Left lung (tissue), 14 donors: ENCODE measurements around the gene NOXO1. TPM values are rescaled to one million over a fixed set of nuclear protein-coding genes. Genes with fewer than 3 reads are reported as not detected.
A peak's percentile ranks its signal among the peaks of the same experiment; 100 is the strongest.

Experiments
- ATAC-seq: fragments of 200-7000 bp; cut with Tn5 transposase; one replicate; pipeline ENCODE4 v1.9.1; 2020; ENCODE audit warnings: moderate library complexity
- DNase-seq, 4 donors: peaks; one replicate each; pipeline ENCODE4 v3.0.0-alpha.2; 2013 to 2020
- H3K27ac ChIP-seq, 2 donors: fragments of 200-600 bp; sonication (generic) in 1 of 2; one replicate each; pipeline versions ENCODE4 v1.5.0 to v1.8.0; 2020 to 2021
- H3K27me3 ChIP-seq, 2 donors: fragments of 200-600 bp; sonication (generic) in 1 of 2; one replicate each; pipeline versions ENCODE4 v1.5.0 to v1.8.0; 2020 to 2021
- H3K36me3 ChIP-seq, 2 donors: fragments of 200-600 bp; sonication (generic) in 1 of 2; one replicate each; pipeline versions ENCODE4 v1.5.0 to v1.8.0; 2020 to 2021
- H3K4me1 ChIP-seq, 2 donors: fragments of 200-600 bp; one replicate each; pipeline ENCODE4 v1.8.0; 2021
- H3K4me3 ChIP-seq, 2 donors: fragments of 200-600 bp; sonication (generic) in 1 of 2; one replicate each; pipeline versions ENCODE4 v1.5.0 to v1.8.0; 2020 to 2021; ENCODE audit warnings: mild to moderate bottlenecking in 1 of 2
- H3K9me3 ChIP-seq, 2 donors: fragments of 200-600 bp; sonication (generic) in 1 of 2; one replicate each; pipeline versions ENCODE4 v1.5.0 to v1.8.0; 2020 to 2021
- intact Hi-C, 2 donors: fragments of 100-400 bp; cut with DNase I; formaldehyde crosslinking; loops; one replicate each; pipeline versions ENCODE4 v1.11.2 to v1.14.2; 2022
- long read RNA-seq, 12 donors: library from polyadenylated mRNA in 2 of 12; unstranded in 2 of 12; transcript quantifications; one replicate each; pipeline ENCODE4 v2.0.0 and lab custom pipeline, GENCODE V29; 2019 to 2026
- polyA plus RNA-seq, 6 donors: library from polyadenylated mRNA; unstranded; fragments of 120-200 nt; gene quantifications; one replicate each; pipeline ENCODE4 v1.2.1, GENCODE V29; 2013; ENCODE audit not compliant: insufficient read length in 6 of 6
- total RNA-seq, 2 donors: library from RNA; stranded (reverse); fragmentation: NEBNext Ultra II Directional; extraction: Animal tissue kit (Norgen Biotek cat#: 25700); gene quantifications; one replicate each; pipeline ENCODE4 v1.2.1, GENCODE V29; 2021
- TF ChIP-seq, protein P1 (sequence below), 2 donors: fragments of 200-600 bp; sonication (generic) in 1 of 2; IDR thresholded peaks; one replicate each; pipeline versions ENCODE4 v1.5.0 to v1.8.0; 2021; ENCODE audit warnings: antibody characterized with exemption in 2 of 2
- donor health status: DM: no; HTN: yes; CAD: no.
- donor health status: DM: no; HTN: no; CAD: no.

Gene NOXO1, protein sequence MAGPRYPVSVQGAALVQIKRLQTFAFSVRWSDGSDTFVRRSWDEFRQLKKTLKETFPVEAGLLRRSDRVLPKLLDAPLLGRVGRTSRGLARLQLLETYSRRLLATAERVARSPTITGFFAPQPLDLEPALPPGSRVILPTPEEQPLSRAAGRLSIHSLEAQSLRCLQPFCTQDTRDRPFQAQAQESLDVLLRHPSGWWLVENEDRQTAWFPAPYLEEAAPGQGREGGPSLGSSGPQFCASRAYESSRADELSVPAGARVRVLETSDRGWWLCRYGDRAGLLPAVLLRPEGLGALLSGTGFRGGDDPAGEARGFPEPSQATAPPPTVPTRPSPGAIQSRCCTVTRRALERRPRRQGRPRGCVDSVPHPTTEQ
- total RNA-seq (1 to 10 TPM; 4.4 to 5.6 TPM), polyA plus RNA-seq (under 1 TPM in 4 of 6 donors, not detected in 2; 0.30 to 0.78 (median 0.46) TPM)
- long read RNA-seq, donor 1, partial matches to known transcripts = 33 of 33 reads
- long read RNA-seq, donor 1, other reads (novel, unspliced or antisense) = 0 of 33 reads
- long read RNA-seq, donor 2 = 0 reads
- long read RNA-seq, donor 3 = 0 reads
- long read RNA-seq, donor 4 = 0 reads
- long read RNA-seq, donor 5 = 0 reads
- long read RNA-seq, donor 6 = 0 reads
- long read RNA-seq, donor 7 = 0 reads
- long read RNA-seq, donor 8, partial matches to known transcripts = 23 of 23 reads
- long read RNA-seq, donor 8, other reads (novel, unspliced or antisense) = 0 of 23 reads
- long read RNA-seq, donor 9 = 0 reads
- long read RNA-seq, donor 10, partial matches to known transcripts = 2 of 2 reads
- long read RNA-seq, donor 10, other reads (novel, unspliced or antisense) = 0 of 2 reads
- long read RNA-seq, donor 11 = 0 reads
- long read RNA-seq, donor 12 = 0 reads

DNA sequence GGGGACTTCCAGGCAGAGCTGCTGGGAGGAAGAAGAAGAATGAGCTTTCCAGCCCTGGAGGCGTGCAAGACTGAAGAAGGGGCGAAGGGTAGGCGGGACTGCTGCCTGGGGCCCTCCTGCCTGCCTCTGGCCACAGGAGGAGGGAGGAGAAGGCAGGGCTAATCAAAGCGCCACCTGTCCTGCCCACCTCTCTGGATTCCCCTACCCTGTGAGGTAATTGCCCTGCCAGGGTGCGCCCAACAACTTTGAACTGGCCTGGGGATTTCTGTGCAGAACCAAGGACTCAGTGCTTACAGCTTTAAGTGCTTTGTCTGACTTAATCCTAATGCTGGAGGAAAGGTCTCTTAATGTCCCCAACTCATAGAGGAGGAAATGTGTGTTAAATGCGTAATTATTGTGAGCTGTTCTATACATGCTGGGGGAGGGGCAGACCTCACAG, at the start of gene NOXO1:
TSS of gene NOXO1 (minus strand) at position 72 of the 439 bp plus-strand sequence. CDS start 290 bp downstream, outside the sequence.
- no peak within 1 kb of the TSS for H3K27ac ChIP-seq
- no peak for DNase-seq
- intact Hi-C loops = no loop called here
- ATAC-seq = no peak
- H3K27me3 ChIP-seq = peaks cover 24 to 64% of the 10 kb centered on the region in 2 donors
- peak within 1 kb of the TSS in 1 of 2 donors; percentile 32 for H3K4me3 ChIP-seq
- H3K36me3 ChIP-seq = peaks cover 0 to 45% of the 10 kb centered on the region in 2 donors
- TF ChIP-seq, protein P1, sequence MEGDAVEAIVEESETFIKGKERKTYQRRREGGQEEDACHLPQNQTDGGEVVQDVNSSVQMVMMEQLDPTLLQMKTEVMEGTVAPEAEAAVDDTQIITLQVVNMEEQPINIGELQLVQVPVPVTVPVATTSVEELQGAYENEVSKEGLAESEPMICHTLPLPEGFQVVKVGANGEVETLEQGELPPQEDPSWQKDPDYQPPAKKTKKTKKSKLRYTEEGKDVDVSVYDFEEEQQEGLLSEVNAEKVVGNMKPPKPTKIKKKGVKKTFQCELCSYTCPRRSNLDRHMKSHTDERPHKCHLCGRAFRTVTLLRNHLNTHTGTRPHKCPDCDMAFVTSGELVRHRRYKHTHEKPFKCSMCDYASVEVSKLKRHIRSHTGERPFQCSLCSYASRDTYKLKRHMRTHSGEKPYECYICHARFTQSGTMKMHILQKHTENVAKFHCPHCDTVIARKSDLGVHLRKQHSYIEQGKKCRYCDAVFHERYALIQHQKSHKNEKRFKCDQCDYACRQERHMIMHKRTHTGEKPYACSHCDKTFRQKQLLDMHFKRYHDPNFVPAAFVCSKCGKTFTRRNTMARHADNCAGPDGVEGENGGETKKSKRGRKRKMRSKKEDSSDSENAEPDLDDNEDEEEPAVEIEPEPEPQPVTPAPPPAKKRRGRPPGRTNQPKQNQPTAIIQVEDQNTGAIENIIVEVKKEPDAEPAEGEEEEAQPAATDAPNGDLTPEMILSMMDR (IDR thresholded peaks at IDR 0.05) = no peak
- peaks cover 15 to 34% of the 10 kb centered on the region in 2 donors for H3K4me1 ChIP-seq
- H3K9me3 ChIP-seq = no peaks in the 10 kb centered on the region

DNA sequence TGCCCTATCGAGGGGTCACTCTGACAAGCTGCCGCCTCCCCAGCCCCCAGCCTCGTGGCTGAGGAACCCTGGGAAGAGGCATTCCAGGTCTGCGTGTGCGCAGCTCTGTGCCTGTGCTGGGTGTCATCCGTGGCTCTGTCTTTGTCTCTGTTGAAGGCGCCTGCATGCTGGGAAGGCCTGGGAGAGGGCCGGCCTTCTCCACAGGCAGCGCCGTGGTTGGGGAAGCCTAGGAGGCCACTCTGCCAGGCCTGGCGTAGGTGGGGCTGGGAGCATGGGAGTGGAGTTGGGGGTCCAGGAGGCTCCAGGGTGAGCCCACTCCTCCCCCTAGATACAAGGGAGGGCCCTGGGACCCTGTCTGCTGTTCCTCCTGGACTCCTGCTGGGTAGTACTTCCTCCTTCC, 48.8 kb upstream of the NOXO1 start:
- peak overlapping the region; percentile 30 to 85 for H3K27ac ChIP-seq
- intact Hi-C loops = no loop called here
- no peaks in the 10 kb centered on the region for H3K9me3 ChIP-seq
- peaks cover 25 to 74% of the 10 kb centered on the region in 2 donors for H3K4me1 ChIP-seq
- peaks cover 0 to 17% of the 10 kb centered on the region in 2 donors for H3K36me3 ChIP-seq
- peaks cover 0 to 38% of the 10 kb centered on the region in 2 donors for H3K27me3 ChIP-seq
- ATAC-seq (no peak), DNase-seq (no peak)
- peak overlapping the region in 1 of 2 donors; percentile 67 for H3K4me3 ChIP-seq
- TF ChIP-seq, protein P1 (IDR thresholded peaks at IDR 0.05) = no peak

DNA sequence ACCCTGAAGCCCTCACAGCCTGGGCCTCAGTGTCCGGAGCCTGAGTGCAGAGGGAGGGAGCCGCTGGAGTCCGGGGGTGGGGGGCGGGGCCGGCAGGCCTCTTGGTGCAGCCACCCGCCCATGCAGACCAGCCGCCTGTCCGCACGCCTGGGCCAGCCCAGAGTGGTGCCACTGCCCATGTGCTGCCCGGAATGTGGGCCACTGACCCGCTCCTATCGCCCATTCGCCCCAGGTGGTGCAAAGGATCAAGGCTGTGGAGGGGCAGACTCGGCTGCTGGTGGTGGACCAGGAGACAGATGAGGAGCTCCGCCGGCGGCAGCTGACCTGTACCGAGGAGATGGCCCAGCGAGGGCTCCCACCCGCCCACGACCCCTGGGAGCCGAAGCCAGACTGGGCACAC, 48.1 kb upstream of the NOXO1 start:
- H3K27me3 ChIP-seq = peaks cover 0 to 42% of the 10 kb centered on the region in 2 donors
- H3K4me1 ChIP-seq = peaks cover 22 to 72% of the 10 kb centered on the region in 2 donors
- H3K27ac ChIP-seq = peak overlapping the region in 1 of 2 donors; percentile 85
- peaks cover 0 to 17% of the 10 kb centered on the region in 2 donors for H3K36me3 ChIP-seq
- no peaks in the 10 kb centered on the region for H3K9me3 ChIP-seq
- peak overlapping the region in 1 of 2 donors; percentile 67 for H3K4me3 ChIP-seq
- intact Hi-C loops = no loop called here
- TF ChIP-seq, protein P1 (IDR thresholded peaks at IDR 0.05) = no peak
- DNase-seq (no peak), ATAC-seq (no peak)

DNA sequence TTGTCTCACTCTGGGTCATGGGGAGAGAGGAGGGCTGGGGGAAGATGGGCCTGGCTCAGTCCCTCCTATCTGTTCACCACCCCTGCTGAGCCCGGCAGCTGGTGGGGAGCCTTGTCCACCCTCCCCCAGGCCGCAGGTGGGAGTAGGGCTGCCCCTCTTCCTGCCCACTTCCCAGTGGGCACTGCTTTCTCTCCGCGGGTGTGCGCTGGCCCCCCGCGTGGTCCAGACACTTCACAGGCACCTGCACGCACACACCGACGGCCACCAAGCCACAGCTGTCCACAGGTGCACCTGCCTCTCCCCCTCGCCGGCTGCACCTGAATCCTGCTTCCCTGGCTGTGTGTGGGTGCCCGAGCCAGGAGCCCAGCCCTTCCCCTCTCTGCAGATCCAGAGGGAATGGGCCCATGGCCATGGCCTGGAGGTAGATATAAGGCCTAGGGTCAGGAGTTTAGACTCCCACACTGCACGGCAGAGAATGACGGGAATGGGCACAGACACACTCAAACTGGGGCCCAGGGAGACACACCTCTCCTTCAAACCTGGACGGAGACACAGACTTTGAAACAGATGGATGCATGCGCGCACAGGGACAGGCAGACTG, 47.5 kb upstream of the NOXO1 start:
- ATAC-seq (no peak), DNase-seq (no peak)
- TF ChIP-seq, protein P1 (IDR thresholded peaks at IDR 0.05) = no peak
- Histone ChIP-seq H3K4me3 (peak overlapping the region; percentile 48 to 67), H3K9me3 (no peaks in the 10 kb centered on the region), H3K4me1 (peaks cover 21 to 74% of the 10 kb centered on the region in 2 donors), H3K27ac (peak overlapping the region in 1 of 2 donors; percentile 85), H3K27me3 (peaks cover 0 to 42% of the 10 kb centered on the region in 2 donors), H3K36me3 (peaks cover 0 to 17% of the 10 kb centered on the region in 2 donors)
- intact Hi-C loops = no loop called here
